ENCODE data around the gene WDR81. TPM values are rescaled to one million over a fixed set of nuclear protein-coding genes. Genes with fewer than 3 reads are reported as not detected.

The WDR81 gene
- 24.3 to 34.1 TPM (median 30.6 TPM) in 5 replicates for total RNA-seq (2022; extraction: Qiagen RNA extraction; ENCODE audit: low read depth)

GRCh38 chr17:1724351-1724868 lies at the start of gene WDR81:
TSS of gene WDR81 (plus strand) at chr17:1724704. CDS start at chr17:1724960, 256 bp downstream.

GRCh38 chr17:1684378-1685189 lies 39.9 kb upstream of the WDR81 start, which contains the start of gene PRPF8:
TSS of gene PRPF8 (minus strand) at chr17:1684867. CDS start at chr17:1684571, 296 bp downstream.

GRCh38 chr17:1709971-1710806 lies 14.3 kb upstream of the WDR81 start, which contains the start of gene TLCD2:
TSS of gene TLCD2 (minus strand) at chr17:1710377. CDS start at chr17:1710242, 135 bp downstream.

GRCh38 chr17:1742371-1743087 lies 18.0 kb downstream of the WDR81 start, which contains the start of gene SERPINF2:
TSS of gene SERPINF2 (plus strand) at chr17:1742871. CDS start at chr17:1744996, 2,125 bp downstream.

Other genes starting within 250 kb of the WDR81 start
- 112 to 136 TPM (median 131 TPM) in 5 replicates for gene MYO1C, start 232.0 kb upstream of the WDR81 start, total RNA-seq (2022; extraction: Qiagen RNA extraction; ENCODE audit: low read depth)
- gene INPP5K, start 208.1 kb upstream of the WDR81 start, total RNA-seq (2022; extraction: Qiagen RNA extraction; ENCODE audit: low read depth) = 20.5 to 26.0 TPM (median 25.4 TPM) in 5 replicates
- gene PITPNA, start 161.9 kb upstream of the WDR81 start, total RNA-seq (2022; extraction: Qiagen RNA extraction; ENCODE audit: low read depth) = 61.0 to 66.7 TPM (median 61.2 TPM) in 5 replicates
- gene SLC43A2, start 95.9 kb upstream of the WDR81 start, total RNA-seq (2022; extraction: Qiagen RNA extraction; ENCODE audit: low read depth) = 5.5 to 8.5 TPM (median 6.5 TPM) in 5 replicates
- gene SCARF1, start 79.0 kb upstream of the WDR81 start, total RNA-seq (2022; extraction: Qiagen RNA extraction; ENCODE audit: low read depth) = 0.24 to 0.38 TPM (median 0.31 TPM) in 5 replicates
- 12.8 to 19.6 TPM (median 18.5 TPM) in 5 replicates for gene RILP, start 74.8 kb upstream of the WDR81 start, total RNA-seq (2022; extraction: Qiagen RNA extraction; ENCODE audit: low read depth)
- gene PRPF8, start 39.8 kb upstream of the WDR81 start, total RNA-seq (2022; extraction: Qiagen RNA extraction; ENCODE audit: low read depth) = 270 to 291 TPM (median 278 TPM) in 5 replicates
- 1.0 to 1.7 TPM (median 1.1 TPM) in 5 replicates for gene TLCD2, start 14.3 kb upstream of the WDR81 start, total RNA-seq (2022; extraction: Qiagen RNA extraction; ENCODE audit: low read depth)
- gene SERPINF2, start 18.2 kb downstream of the WDR81 start, total RNA-seq (2022; extraction: Qiagen RNA extraction; ENCODE audit: low read depth) = 1.3 to 2.2 TPM (median 2.0 TPM) in 5 replicates
- gene SERPINF1, start 37.4 kb downstream of the WDR81 start, total RNA-seq (2022; extraction: Qiagen RNA extraction; ENCODE audit: low read depth) = 1.3 to 2.1 TPM (median 1.5 TPM) in 5 replicates
- gene SMYD4, start 105.2 kb downstream of the WDR81 start, total RNA-seq (2022; extraction: Qiagen RNA extraction; ENCODE audit: low read depth) = 8.2 to 10.4 TPM (median 8.9 TPM) in 5 replicates
- gene RPA1, start 105.3 kb downstream of the WDR81 start, total RNA-seq (2022; extraction: Qiagen RNA extraction; ENCODE audit: low read depth) = 64.4 to 90.3 TPM (median 83.0 TPM) in 5 replicates

Data from A549 treated with CpdA at 1 μM for 4 hours (cell line).